HG03135 (cell line): ENCODE results near the gene TTC31.
"Not testable (repeated sequence)": the region's sequence is repeated elsewhere in the genome, so short reads cannot be mapped to it uniquely, and the experiment has no call there.

Source experiments
- ATAC-seq: cut with Tn5 transposase; IDR thresholded peaks from one replicate; pipeline ENCODE4 v1.9.1; 2021; ENCODE audit warnings: mild to moderate bottlenecking, moderate library complexity; ENCODE audit not compliant: unreplicated experiment

Gene TTC31

GRCh38 chr2:74482801-74483674 lies at the start of gene TTC31, which contains the start of gene CCDC142:
Gene TTC31, plus strand, starts transcription at chr2:74483081. Its CDS starts 15 bp downstream, at chr2:74483096.
Gene CCDC142, minus strand, starts transcription at chr2:74482998. Its CDS starts 161 bp downstream, at chr2:74482837.
- peak; percentile 86 for ATAC-seq

DNA sequence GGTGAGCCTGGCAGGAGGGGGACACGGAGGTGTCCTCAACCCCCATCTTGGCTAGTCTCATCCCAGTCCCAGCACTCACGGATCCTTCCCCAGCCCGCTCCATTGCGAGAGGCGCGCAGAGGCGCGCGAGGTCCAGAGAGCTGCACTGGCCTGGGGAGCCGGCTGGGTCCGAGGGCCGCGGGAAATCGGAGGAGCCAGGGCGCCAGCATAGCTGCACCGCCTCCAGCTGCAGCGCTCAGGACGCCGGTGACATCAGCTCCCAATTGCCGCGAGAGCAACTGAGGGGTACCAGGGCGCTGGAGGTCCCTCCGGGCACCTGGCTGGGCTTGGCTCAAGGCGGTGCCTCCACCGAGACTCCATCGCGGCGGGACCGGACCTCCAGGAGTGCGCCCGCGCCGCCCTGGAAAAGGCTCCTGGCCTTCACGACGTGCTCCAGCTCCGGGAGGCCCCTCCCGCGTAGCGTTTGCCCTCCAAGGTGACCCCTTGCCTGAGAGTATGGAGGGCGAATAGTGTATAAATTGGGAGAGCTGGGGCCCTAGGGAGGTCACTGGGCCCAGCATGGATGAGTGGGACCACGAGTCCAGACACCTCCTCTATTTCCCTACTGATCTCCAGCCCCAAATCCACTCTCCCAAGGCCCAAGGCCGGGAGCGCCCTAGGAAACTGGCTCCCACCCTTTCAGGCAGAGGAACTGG lies 46.6 kb upstream of the TTC31 start:
- ATAC-seq, result no peak

GRCh38 chr2:74436848-74437695 lies 45.8 kb upstream of the TTC31 start:
- no peak for ATAC-seq

GRCh38 chr2:74438248-74438647 lies 44.6 kb upstream of the TTC31 start:
- ATAC-seq, result no peak

GRCh38 chr2:74439373-74439772 lies 43.5 kb upstream of the TTC31 start:
- ATAC-seq, result no peak

- ATAC-seq, result peak; percentile 9
Measured at GRCh38 chr2:74439803-74440377, 43.0 kb upstream of the TTC31 start.

GRCh38 chr2:74440378-74441169 lies 42.3 kb upstream of the TTC31 start:
- ATAC-seq, result peak; percentile 79

DNA sequence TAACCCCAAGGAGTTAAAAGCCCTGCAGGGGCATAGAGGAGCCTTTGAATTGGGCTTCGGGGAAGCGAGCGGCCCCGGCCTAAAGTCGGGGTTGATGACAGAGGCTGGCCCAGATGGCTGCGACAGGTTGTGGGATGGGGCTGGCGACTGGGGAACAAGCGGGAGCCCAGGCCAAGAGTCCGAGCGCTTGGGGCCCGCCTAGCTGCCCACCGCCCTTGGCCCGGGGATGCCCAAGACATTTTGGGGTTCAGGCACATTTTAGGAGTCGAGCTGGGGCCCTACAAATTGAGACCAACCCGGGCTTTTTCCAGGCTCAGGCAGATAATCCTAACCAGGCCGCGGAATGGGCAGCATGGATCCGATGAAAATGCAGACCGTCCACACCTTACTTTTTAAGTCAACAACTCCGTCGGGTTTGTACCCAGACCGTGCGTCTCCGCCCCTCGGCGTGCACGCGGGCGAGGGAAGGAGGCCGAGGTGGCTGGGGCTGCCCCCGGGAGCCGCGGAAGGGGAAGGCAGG lies 41.7 kb upstream of the TTC31 start:
- no peak for ATAC-seq

- no peak for ATAC-seq
Measured at GRCh38 chr2:74441690-74442482, 41.0 kb upstream of the TTC31 start, which contains the start of gene RTKN. Gene RTKN, minus strand, starts transcription at chr2:74441937. Its CDS starts 121 bp downstream, at chr2:74441816.

DNA sequence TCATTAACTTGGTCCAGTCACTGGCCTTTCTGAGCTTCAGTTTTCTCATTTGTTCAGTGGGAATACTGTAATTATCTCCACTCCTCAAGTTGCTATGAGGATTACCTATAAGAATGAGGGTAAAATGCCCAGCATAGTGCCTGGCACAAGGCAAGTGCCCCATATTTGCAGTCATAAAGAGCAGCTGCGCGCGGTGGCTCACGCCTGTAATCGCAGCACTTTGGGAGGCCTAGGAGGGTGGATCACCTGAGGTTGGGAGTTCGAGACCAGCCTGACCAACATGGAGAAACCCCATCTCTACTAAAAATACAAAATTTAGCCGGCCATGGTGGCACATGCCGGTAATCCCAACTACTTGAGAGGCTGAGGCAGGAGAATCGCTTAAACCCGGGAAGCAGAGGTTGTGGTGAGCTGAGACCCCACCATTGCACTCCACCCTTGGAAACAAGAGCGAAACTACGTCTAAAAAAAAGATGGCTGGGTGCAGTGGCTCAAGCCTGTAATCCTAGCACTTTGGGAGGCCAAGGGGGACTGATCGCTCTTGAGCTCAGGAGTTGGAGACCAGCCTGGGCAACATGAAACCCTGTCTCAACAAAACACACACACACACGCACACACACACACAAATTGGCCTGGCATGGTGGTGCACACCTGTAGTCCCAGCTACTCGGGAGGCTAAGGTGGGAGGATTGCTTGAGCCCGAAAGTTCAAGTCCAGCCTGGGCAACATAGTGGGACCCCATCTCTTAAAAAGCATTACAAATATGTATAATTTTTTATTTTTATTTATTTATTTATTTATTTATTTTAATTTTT lies 40.2 kb upstream of the TTC31 start:
- ATAC-seq, result not testable (repeated sequence)

- no peak for ATAC-seq
Measured at GRCh38 chr2:74444498-74445318, 38.2 kb upstream of the TTC31 start.

DNA sequence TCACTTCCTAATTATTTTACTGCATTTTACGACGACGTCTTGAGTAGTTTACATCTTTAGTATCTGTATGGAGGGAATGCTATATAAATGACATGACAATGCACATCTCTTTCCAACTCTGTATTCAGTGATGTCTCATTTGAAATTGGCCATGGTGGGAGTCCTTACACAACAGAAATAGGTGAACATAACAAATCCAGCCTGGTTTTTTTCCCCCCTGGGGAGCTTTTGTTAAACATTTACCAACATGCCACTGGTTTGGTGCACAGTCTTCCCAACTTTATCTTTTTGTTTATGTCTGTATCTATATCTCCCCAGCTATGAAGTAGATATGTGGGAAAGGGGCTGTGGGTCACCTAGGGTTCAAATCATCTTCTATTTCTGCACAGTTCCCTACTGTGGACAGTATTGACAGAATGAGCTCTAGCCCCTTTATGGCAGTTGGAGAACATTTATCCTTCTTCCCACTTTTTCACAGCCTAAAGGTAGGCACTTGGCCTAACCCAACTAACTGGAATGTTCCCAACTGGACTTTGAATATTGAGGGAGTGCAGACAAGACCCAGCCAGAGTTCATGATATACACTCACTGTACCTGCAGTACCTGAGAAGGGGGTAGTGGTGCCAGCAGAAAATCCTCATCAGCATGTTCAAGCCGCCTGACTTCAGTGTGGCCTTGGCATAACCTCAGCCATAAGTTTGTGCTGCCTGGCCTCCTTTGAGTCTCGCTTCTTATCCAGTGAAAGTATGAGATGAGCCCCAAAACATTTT lies 35.5 kb upstream of the TTC31 start:
- no peak for ATAC-seq

DNA sequence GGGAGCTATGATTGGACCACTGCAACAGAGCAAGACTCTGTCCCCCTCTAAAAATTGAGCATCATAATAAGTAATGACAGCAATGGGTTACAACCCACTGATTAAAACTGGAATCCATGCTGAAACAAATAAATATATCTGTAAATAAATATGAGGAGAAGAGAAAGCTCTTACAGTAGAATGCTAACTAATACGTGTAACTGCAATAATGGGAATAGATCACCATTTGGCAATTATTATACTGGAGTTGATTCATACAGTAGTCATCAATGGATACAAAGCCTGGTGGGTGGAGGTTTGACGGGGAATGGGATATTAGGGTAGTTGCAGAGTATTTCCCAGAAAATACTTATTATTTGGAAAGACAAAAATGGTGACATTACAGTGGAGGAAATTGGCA lies 34.1 kb upstream of the TTC31 start:
- no peak for ATAC-seq

DNA sequence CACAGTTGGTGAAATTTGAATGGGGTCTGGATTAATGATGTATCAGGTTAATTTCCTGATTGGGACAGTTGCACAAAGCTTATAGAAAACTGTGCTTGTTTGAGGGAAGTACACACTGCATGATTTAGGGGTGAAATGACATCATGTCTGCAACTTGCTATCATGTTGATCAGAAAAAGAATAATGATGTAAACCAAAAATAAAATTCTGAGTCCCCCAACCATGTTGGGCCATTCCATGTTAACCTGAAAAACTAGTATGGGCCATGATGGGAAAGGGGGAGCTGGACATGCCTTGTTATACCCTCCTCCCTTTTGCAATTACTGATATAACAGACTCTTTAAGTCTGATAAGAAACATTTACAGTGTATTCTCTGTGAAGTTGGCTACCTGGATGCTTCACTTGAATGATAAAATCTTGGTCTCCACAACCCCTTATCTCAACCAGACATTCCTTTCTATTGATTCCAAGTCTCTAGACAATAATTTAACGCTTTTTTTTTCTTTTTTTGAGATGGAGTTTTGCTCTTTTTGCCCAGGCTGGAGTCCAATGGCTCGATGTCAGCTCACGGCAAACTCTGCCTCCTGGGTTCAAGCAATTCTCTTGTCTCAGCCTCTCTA lies 32.2 kb upstream of the TTC31 start:
- no peak for ATAC-seq

DNA sequence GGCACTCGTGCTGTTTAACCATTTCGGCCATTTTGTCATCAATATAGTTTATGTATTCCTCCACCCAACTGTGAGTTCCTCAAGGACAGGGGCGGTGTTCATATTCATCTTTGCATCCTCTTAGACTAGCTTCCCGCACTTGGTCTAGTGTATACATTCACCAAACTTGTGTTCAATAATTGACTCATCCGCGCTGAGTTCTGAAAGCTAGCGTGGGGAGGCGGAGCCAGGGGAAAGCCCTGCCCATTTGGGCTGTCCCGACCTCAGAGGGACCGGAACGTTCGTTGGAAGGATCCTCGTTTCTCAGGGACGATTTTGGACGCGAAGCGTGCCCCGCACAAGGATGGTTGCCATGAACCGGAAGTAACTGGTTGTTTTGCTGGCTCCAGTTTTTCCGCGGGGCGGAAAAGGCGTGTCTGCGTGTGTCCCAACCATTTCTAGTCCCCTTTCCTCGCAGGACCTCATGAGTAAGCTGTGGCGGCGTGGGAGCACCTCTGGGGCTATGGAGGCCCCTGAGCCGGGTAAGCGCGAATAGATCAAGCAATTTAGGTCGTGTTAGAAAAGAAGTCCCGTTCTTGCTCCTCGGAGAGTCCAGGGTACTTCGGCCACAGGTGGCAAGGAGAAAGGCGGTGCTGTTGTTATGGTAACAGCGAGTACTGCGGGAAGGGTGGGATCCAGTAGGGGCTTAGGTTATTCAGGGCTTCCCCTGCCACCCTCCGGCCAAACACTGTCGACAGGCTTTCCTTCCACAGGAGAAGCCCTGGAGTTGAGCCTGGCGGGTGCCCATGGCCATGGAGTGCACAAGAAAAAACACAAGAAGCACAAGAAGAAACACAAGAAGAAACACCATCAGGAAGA lies 28.0 kb upstream of the TTC31 start, which contains the start of gene INO80B:
TSS of gene INO80B (plus strand) at position 434 of the 858 bp plus-strand sequence. CDS start at position 464, 30 bp downstream.
- ATAC-seq, result peak; percentile 42
